ENCODE results near the gene CYTH4. TPM values are rescaled to one million over a fixed set of nuclear protein-coding genes. Genes with fewer than 3 reads are reported as not detected.
A peak's percentile ranks its signal among the peaks of the same experiment; 100 is the strongest.

Gene CYTH4
- total RNA-seq, 1 donor from 2014 or later: not detected

DNA sequence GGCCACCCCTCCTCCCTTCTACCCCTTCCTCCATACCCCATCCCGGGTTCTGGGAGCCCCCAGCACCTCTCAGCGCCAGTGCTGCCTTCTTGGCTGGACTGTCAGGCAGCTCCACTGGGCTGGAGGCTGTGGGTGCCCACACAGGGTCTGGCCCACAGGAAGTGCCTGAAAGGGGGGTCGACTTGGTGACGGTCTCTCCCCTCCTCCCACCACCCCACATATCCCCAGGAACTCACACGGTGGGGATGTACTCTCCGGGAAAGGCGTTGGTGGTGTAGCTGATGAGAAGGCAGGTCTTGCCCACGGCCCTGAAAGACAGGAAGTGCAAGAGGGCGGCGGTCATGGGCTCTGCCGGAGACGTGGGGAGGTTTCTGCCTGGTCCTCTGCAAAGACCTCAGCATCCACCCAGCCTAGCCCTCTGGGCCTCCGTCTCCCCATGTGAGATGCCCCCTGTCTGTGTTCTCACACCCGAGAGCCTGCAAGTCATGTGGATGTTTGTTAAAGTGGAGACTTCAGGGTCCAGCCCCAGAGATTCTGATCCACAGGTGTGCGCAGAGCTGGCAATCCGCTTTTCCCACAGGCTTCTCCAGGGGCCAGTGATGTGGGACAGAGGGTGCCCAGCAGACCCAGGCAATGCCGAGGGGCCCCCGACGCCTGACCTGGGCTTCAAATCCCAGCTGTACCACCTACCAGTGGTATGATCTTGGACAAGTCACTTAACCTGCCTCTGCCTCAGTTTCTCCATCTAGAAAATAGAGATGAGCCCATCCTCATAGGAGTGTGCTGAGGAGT lies 40.8 kb upstream of the CYTH4 start:
- H3K27ac Mint-ChIP-seq (ENCODE audit: unreplicated experiment): no peak overlapping the region
- DNase-seq (ENCODE audit: low spot score): peak; percentile 84
- peaks cover 6% of the 10 kb centered on the region for H3K4me1 Mint-ChIP-seq (ENCODE audit: low read depth)
- TF ChIP-seq CTCF (IDR thresholded peaks at IDR 0.05): no peak
- no peaks in the 10 kb centered on the region for H3K36me3 Mint-ChIP-seq (ENCODE audit: low read depth)
- H3K27me3 Mint-ChIP-seq (ENCODE audit: low read depth): peaks cover 22% of the 10 kb centered on the region
- no peak overlapping the region for H3K4me3 Mint-ChIP-seq (ENCODE audit: unreplicated experiment)
- H3K9me3 Mint-ChIP-seq (ENCODE audit: low read depth): no peaks in the 10 kb centered on the region

DNA sequence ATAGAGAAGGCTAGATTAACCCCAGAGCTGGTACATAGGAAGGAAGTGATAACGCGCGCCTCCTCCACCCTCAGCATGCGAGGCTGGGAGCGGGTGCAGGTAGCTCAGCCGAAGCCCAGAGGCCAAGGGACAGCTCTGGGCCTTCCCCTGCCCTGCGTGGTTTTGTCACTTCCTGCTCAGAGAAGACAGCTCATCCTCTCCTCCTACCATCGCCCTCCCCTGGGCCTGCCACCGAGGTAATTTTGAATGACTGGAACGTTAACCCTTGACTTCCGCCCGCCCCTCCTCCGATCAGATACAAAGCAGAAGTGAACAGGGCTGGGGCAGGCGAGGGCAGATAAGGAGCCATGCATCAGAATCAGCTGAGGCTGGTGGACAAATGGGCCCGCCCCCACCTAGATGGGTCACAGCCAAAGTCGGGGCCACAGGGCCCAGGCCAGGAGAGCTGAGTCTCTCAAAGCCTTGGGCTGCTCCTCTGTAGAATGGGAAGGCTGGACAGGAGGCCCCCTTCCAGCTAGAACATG lies 39.9 kb upstream of the CYTH4 start:
- Mint-ChIP-seq H3K36me3 (ENCODE audit: low read depth) (no peaks in the 10 kb centered on the region), H3K27ac (ENCODE audit: unreplicated experiment) (no peak overlapping the region), H3K9me3 (ENCODE audit: low read depth) (no peaks in the 10 kb centered on the region), H3K27me3 (ENCODE audit: low read depth) (peaks cover 20% of the 10 kb centered on the region), H3K4me3 (ENCODE audit: unreplicated experiment) (no peak overlapping the region), H3K4me1 (ENCODE audit: low read depth) (peaks cover 6% of the 10 kb centered on the region)
- peak; percentile 68 for DNase-seq (ENCODE audit: low spot score)
- TF ChIP-seq CTCF (IDR thresholded peaks at IDR 0.05): no peak

- no peaks in the 10 kb centered on the region for H3K36me3 Mint-ChIP-seq (ENCODE audit: low read depth)
- no peak for DNase-seq (ENCODE audit: low spot score)
- H3K27me3 Mint-ChIP-seq (ENCODE audit: low read depth): peaks cover 19% of the 10 kb centered on the region
- H3K9me3 Mint-ChIP-seq (ENCODE audit: low read depth): no peaks in the 10 kb centered on the region
- H3K27ac Mint-ChIP-seq (ENCODE audit: unreplicated experiment): no peak overlapping the region
- H3K4me3 Mint-ChIP-seq (ENCODE audit: unreplicated experiment): no peak overlapping the region
- H3K4me1 Mint-ChIP-seq (ENCODE audit: low read depth): peaks cover 6% of the 10 kb centered on the region
- TF ChIP-seq CTCF (IDR thresholded peaks at IDR 0.05): no peak
Measured at GRCh38 chr22:37243402-37244113, 38.8 kb upstream of the CYTH4 start.

- H3K36me3 Mint-ChIP-seq (ENCODE audit: low read depth): no peaks in the 10 kb centered on the region
- no peak within 1 kb of the TSS for H3K27ac Mint-ChIP-seq (ENCODE audit: unreplicated experiment)
- peak; percentile 78 for DNase-seq (ENCODE audit: low spot score)
- H3K9me3 Mint-ChIP-seq (ENCODE audit: low read depth): no peaks in the 10 kb centered on the region
- no peak within 1 kb of the TSS for H3K4me3 Mint-ChIP-seq (ENCODE audit: unreplicated experiment)
- peaks cover 6% of the 10 kb centered on the region for H3K4me1 Mint-ChIP-seq (ENCODE audit: low read depth)
- peaks cover 17% of the 10 kb centered on the region for H3K27me3 Mint-ChIP-seq (ENCODE audit: low read depth)
- TF ChIP-seq CTCF (IDR thresholded peaks at IDR 0.05): no peak
Measured at GRCh38 chr22:37244114-37244921, 38.0 kb upstream of the CYTH4 start, which contains the start of gene RAC2. Gene RAC2 (minus strand): TSS chr22:37244269. CDS start chr22:37244148, 121 bp downstream.
